ENCODE data around the gene CFAP20.

CFAP20 gene

DNA sequence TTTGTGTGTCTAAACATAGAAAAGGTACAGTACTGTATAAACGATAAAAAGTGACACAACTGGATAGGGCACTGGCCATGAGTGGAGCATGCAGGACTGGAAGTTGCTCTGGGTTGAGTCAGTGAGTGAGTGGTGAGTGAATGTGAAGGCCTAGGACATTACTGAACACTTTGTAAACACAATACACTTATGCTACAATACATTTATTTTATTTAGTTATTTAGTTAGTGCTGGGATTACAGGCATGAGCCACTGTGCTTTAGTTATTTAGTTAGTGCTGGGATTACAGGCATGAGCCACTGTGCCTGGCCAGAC is 4.6 kb downstream of the CFAP20 start:
- DNase-seq (ENCODE audit: low read depth in 2 of 2) = no peak

DNA sequence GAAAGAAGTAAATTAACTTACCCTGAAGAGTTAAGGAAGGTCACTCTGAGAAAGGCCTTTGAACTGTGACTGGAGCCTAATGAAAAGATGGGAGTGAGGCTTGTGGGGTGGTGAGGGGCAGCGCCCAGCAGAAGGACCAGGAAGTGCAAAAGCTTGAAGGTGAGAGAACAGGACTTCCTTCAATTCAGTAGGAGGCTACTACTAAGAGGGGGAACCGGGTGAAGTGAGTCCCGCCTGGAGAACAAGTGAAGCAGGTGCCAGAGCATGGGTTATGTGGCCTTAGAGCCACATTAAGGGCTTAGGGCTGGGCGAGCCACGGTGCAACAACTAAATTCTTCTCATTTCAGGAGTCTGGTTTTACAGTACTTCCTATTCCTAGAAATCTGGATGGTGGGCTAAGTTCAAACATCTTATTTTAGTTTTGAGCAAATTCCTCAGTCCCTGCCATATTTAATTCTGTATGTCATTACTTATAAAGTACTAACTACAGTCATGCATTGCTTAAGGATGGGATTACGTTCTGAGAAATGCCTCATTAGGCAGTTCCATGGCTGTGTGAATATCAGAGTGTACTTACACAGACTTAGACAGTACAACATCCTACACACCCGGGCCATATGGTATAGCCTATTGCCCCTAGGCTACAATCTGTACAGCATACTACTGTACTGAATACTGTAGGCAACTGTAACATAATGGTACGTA is 5.1 kb downstream of the CFAP20 start:
- no peak for DNase-seq (ENCODE audit: low read depth in 2 of 2)

DNA sequence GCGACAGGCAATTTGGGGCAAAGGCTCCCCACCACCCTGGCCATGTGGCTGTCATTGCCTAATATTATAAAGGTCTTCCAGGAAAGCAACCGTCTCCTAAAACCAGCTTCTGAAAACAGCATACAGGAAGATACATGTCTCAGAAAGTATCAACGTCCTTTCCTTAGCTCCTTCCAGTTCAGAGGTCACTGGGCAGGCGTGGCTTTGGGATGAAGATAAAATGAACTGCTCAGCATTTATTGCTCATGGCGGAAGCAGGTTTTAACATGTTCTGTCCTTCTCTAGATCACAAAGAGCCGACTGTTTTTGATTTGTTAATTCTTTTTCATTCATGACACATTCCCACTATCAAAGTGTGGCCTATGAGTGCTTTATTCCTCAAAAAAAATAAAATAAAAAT is 8.0 kb downstream of the CFAP20 start:
- DNase-seq (ENCODE audit: low read depth in 2 of 2) = no peak

DNA sequence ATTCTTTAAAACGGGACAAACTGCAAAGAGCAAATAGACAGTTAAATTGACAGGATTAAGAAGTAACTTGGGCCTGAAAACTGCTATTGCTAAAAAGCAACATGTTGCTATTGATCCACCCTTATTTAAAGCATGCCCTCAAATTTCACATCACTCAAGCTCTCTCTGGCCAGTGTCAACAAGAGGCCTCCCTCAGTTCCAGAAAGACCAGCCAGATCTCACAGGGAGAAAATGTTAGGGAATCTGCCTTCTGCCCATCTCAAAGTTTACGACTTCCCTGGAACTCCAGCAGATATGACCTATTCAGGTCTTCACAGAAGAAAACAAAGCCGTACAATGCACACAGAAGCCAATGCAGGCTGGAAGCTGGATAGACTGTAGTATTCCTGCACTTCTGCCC is 8.9 kb downstream of the CFAP20 start:
- no peak for DNase-seq (ENCODE audit: low read depth in 2 of 2)

DNA sequence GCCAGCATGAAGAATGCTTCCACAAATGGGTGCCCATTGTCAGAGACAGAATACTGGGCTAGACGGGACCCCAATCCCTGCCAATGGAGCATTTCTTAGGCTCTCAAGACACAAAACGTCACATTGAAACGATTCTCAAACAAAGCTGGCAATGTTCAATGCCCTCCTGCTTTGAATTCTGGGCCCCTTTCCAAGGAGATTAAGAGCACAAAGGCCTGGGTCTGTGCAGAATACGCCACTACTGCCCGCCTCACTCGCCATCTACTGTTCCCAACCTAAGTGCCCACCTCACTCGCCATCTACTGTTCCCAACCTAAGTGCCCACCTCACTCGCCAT is 9.7 kb downstream of the CFAP20 start:
- DNase-seq (ENCODE audit: low read depth in 2 of 2) = no peak

DNA sequence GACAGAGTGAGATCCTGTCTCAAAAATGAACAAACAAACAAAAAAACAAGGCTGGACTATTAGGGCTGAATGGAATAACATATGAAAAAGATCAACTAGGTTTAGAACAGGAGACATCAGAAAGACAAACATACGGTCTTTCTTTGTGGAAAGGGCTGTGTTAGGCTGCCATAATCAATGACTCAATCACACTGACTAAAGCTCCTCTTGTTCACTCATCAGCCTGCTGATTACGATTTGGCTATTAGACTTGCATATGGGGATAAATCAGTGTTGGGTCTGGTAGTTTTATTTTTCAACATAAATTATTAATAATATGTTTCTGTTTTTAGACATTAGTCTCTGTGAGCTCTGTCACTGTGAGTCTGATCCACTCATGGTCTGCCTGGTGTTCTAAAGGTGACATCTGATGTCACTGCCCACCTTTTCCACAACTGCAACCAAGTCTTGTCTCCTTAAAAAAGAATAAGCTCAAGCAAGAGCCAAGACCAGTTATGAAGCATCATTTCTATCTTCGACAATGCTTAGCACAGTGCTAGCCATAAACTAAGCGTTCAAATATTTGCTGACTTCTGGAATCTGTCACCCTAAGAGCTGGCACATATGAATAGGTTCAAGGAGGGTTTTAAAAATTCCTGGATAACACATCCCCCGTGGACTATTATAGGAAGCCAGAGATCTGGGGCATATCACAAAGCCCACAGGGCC is 10.2 kb downstream of the CFAP20 start:
- DNase-seq (ENCODE audit: low read depth in 2 of 2) = no peak

DNA sequence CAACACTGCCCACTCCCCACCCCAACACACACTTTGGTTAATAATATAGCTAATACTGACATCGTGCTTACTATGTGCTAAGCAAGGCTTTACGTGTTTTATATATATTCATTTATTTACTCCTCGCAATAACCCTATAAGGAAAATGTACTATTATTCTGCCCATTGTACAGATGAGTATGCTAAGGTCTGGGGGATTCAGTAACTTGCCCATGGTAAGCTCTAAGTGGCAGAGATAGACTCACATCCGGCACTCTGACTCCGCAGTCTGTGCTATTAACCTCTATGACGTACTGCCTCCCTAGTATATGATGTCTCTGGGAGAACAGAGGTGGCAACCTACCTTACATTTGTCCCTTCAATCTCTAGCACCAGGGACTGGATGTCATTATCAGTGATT is 12.7 kb downstream of the CFAP20 start:
- DNase-seq (ENCODE audit: low read depth in 2 of 2) = no peak

- DNase-seq (ENCODE audit: low read depth in 2 of 2) = no peak
Observed at GRCh38 chr16:58116081-58116480, 13.1 kb downstream of the CFAP20 start.

GRCh38 chr16:58114827-58115825 is 14.1 kb downstream of the CFAP20 start:
- no peak for DNase-seq (ENCODE audit: low read depth in 2 of 2)

DNA sequence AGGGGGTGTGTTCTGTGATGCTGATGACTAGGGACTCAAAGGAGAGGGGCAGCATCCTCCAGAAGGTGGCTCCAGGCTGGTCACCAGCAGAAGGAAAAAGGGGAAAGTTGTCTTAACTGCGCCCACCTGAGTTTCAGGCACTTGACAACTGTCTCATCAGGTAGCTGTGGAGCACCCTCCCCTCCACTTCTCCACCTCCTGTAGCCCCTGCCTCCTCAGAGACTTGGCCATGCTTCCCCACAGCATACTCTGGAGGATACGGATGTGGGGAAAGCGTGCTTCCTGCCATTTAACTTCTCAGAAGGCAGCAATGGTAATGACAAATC is 17.9 kb downstream of the CFAP20 start:
- no peak for DNase-seq (ENCODE audit: low read depth in 2 of 2)

DNA sequence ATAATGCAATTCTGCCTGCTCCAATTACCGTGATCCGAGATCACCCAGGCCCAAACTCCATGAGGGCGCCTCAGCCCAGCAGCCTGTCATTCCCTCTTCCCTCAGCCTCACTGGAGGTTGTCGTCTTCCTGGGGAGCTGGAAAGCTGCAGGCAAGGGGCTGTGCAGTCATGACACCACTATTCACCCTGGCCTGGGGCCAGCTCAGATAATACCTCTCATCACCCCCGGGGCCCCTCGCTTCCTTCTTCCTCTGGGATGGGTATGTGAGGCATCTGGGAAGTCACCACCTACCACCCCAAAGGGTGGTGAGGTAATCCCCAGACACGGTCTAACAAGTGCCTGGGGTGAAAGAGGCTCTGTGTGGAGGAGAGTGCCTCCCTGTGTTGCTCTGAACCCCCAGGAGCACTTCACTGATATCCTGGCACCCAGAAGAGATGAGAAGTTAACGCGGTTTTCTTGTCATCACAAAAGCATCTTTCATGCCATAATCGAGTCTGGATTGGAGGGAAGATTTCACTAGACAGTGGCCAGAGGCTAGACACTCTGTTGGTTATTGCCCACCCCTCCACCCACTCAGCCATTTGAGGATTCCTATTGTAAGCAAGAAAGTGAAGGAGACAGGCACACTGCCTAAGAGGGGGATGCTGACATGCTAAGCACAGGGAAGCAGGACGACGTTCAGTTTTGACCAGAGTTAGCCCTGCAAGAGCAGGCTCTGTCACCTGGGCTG is 18.4 kb downstream of the CFAP20 start:
- DNase-seq (ENCODE audit: low read depth in 2 of 2) = no peak

DNA sequence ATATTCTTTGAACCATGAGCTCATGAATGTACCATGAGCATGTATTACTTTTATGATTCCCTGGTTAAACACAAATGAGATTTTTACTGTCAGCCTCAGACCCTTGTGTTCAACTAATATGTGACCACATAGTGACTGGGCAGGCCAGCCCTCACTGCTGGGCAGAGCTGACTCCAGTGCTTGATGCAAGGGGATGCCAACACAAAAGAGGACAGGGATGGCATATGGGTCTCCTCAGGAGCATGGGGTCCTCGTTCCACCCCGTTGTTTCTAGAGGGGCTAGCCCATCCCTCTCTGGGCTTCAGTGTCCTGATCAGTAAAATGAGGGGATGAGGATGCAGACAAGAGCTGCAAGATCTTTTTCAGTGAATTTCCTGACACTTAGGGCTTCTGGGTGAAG is 19.3 kb downstream of the CFAP20 start:
- DNase-seq (ENCODE audit: low read depth in 2 of 2) = no peak

- no peak for DNase-seq (ENCODE audit: low read depth in 2 of 2)
Observed at GRCh38 chr16:58109330-58109729, 19.9 kb downstream of the CFAP20 start.

DNA sequence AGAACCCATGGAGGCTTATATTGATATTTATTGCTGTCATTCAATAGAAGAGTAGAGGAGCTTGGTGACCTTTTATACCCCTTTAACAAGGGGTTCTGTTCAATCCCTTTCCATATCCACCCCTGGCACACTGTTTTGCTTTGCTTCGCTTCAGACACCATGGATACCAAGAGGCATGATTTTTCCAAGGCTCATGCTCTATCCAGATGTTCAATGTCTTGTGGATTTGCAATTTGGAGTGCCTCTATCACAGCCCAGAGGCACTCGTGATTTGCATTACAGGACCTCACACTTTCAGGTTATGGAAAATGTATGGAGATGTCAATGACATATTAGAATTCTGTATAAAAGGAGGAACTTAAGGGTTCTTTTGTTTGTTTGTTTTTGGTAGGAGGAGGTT is 21.5 kb downstream of the CFAP20 start:
- DNase-seq (ENCODE audit: low read depth in 2 of 2) = no peak

GRCh38 chr16:58107228-58107627 is 22.0 kb downstream of the CFAP20 start:
- no peak for DNase-seq (ENCODE audit: low read depth in 2 of 2)

- DNase-seq (ENCODE audit: low read depth in 2 of 2) = no peak
Observed at GRCh38 chr16:58105631-58106030, 23.6 kb downstream of the CFAP20 start.

DNA sequence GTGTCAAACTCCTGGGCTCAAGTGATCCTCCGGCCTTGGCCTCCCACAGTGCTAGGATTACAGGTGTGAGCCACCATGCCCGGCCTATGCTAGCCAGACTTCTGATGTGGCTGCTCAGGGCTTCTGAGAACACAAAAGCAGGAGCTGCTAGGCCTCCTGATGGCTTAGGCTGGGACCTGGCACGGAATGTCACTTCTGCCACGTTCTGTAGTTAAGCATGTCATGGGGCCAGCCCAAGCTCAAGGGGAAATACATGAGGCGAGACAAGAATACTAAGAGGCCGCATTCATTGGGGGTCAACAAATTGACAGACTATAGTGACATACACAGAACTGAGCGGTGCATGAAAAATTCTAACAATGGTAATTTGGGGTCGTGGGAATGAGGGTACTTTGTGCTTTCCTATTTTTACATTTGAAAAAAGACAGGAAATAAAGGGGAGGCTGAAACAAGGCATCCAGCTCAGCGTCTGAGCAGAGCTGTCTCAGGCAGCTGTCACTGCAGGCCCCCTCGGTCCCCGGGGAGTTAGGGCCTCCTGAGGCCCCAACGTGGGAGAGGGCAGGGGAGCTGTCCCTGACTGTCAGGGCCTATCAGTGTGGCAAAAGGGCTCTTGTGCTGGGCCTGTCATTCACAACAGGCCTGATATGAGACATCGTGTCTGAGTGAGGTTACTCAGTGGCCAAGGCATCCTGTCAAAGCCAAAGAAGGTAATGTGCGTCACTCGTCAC is 26.4 kb downstream of the CFAP20 start:
- no peak for DNase-seq (ENCODE audit: low read depth in 2 of 2)

- no peak for DNase-seq (ENCODE audit: low read depth in 2 of 2)
Observed at GRCh38 chr16:58099956-58100300, 29.3 kb downstream of the CFAP20 start.

- DNase-seq (ENCODE audit: low read depth in 2 of 2) = no peak
Observed at GRCh38 chr16:58099097-58099955, 29.9 kb downstream of the CFAP20 start.

DNA sequence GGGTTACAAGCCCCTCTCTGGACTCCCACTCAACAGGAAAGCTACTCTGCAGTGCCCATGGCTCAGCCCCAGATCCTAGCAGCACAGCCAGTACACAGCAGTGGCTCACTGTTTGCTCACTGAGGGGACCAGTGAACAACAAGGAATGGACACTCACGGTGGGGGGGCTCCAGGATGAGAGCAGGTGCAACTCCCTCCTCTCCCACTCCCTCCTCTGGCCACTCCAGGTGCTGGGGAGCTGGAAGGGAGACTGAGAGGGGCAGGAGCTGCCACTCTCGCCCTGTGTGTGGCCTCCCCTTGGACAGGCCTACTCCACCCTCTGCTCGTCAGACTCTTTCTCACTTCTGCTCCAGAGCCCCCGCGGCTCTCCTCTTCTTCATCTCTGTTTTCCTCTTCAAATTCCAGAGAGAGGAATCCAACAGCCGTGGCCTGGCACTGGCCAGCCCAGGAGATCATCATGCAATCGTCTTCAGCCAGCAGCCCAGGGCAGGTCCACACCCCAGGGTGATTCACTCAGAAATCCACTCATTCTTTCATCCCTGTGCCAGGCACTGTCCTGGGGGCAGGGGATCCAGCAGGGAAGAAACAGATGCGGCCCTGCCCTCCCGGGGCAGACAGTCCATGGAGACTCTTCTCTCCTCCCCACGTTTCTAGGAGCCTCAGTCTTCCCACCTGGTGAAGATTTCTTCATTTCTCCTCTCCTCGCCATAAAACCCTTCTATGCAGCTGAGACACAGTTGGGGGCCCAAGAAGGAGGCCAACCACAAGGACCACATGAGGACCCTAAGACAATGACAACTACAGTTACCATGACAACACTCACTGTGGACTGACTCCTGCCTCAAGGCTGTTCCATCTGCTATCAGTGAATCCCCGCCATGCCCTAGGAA is 30.7 kb downstream of the CFAP20 start:
- no peak for DNase-seq (ENCODE audit: low read depth in 2 of 2)

Data from stimulated activated CD4-positive, alpha-beta T cell treated with anti-CD3 and anti-CD28 coated beads, Interleukin-15, amount 100 ng/mL, for 48 hours (primary cell).